NOMO-1 treated with DMSO at 0.1 percent for 48 hours (cell line): ENCODE measurements around the gene ANXA8L1.
"Not testable (repeated sequence)": the region's sequence is repeated elsewhere in the genome, so short reads cannot be mapped to it uniquely, and the experiment has no call there.

Experiments
- DNase-seq: peaks from one replicate; lab custom pipeline; 2025; ENCODE audit not compliant: unreplicated experiment; lab: John Stamatoyannopoulos, UW

The ANXA8L1 gene

GRCh38 chr10:46375406-46375805, at the start of gene ANXA8L1:
Gene ANXA8L1, plus strand, starts transcription at chr10:46375776. Its CDS starts 76 bp downstream, at chr10:46375852.
- not testable (repeated sequence) for DNase-seq

GRCh38 chr10:46326066-46326465, 49.5 kb upstream of the ANXA8L1 start:
- no peak for DNase-seq

DNA sequence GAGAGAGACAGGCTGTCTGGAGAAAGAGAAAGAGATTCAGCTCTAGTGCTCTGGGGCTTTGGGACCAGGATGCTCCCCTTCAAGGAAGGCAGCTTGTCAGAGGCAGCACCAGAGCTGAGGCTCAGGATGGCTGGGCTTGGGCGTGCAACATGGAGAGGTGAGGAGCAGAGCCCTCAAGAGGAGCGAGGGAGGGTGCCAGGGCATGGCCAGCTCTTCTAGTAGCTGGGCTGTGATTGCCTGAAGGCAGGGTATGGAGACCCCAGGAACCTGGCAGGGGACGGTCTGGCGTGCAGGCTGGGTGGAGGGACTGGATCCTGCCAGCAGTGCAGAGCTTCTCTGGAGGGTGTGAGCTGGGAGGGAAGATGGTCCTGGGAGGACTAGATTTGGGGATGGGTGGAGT, 48.6 kb upstream of the ANXA8L1 start:
- DNase-seq, result no peak

DNA sequence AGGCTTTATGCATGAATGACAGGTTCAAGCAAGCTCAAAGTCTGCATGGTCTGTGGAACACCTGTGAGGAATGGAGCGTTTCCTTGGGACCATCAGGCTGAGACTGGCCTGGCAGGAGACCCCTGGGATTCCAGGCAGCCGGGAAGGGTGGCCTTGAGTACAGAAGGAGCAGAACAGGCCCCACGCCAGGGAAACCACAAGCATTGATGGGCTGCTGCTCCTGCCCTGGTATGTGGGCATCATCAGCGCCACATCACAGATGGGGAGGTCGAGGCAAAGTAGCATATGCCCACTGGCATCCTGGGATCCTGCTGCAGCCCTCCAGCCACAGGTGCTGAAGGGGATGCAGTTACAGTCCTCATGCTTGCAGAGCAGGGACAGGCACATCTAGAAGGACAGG, 47.9 kb upstream of the ANXA8L1 start:
- no peak for DNase-seq

GRCh38 chr10:46328853-46329689, 46.5 kb upstream of the ANXA8L1 start:
- DNase-seq, result no peak

GRCh38 chr10:46329690-46330016, 45.9 kb upstream of the ANXA8L1 start:
- DNase-seq, result no peak

DNA sequence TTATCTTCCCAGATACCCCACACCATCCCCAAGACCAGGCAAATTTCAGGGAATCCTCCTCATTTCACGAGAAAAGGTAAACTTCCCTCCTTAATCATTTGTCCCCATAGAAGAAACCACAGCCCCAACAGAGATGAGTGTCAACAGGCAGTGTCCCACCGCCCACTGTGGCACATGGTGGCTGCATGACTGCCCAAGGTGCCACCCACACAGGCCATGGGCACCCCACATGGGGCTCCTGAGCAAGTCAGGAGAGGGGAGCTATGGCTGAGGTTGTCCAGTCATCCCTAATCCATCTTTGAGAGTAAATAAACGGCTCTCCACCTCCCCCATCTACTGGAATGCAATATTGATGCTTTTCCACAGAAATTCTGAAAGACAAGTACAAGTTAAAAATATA, 44.7 kb upstream of the ANXA8L1 start:
- no peak for DNase-seq

DNA sequence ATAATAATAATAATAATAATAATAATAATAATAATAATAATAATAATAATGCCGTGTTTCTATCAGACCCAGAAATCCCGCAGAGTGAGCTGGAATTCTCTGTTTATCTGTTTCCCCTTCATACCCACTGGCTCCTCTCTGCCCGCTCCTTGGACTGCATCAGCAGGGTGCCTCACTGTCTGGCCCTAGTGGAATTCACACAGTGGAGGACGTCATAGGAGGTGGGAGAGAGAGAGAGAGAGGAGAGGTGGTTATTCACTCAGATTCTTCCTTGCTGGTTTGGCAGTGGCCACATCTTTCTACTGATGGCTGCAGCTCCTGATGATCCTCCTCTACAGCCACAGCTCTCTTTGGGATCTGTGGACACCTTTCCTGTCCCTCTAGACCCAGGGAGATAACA, 10.1 kb upstream of the ANXA8L1 start:
- DNase-seq, result not testable (repeated sequence)

DNA sequence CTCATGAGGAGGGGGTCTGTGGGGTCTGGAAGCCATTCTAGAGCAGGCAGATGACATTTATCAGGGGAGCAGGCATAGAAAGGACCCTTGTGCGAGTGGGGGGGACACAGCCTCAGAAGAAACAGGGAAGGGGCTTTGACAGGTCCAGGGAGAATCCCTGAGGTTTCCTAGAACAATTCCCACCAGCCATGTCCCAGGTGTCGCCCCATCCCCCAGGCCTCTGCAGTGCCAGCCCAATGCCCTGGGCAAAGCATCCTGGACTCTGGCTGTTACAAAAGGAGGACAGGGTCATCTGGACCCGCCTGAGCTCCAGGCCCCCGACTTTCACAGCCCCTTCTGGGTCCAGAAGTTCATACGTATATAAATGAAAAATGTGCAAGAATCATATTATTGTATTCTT, 8.4 kb upstream of the ANXA8L1 start:
- DNase-seq, result not testable (repeated sequence)

DNA sequence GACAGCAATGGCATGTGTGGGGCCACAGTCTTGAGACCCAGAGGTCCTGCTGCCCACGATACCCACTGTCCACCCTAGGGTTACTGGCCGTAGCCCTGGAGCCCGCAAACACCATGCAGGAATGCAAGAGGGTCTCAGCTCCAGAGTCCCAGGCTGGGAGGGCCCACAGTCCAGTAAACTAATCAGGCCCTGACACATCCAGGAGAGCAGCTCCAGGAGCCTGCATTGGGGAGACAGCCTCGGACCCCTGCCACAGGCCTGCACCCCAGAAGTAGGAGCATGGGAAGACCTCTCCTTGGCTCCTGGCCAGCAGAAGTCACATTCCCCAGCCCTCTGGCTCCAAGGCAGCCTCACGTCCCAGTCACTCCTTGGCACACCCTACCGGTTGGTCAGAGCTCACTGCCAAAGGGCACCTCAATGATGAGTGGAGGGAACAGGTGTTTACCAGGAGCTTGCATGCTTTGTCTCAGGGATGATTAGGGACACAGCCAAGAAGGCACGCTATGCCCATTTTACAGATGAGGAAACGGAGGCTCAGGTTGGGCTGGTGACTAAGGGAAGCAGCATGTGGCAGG, 7.8 kb upstream of the ANXA8L1 start:
- not testable (repeated sequence) for DNase-seq

GRCh38 chr10:46368956-46369355, 6.6 kb upstream of the ANXA8L1 start:
- not testable (repeated sequence) for DNase-seq

- not testable (repeated sequence) for DNase-seq
These were observed 1.2 kb upstream of the ANXA8L1 start for GRCh38 chr10:46374410-46374809.

DNA sequence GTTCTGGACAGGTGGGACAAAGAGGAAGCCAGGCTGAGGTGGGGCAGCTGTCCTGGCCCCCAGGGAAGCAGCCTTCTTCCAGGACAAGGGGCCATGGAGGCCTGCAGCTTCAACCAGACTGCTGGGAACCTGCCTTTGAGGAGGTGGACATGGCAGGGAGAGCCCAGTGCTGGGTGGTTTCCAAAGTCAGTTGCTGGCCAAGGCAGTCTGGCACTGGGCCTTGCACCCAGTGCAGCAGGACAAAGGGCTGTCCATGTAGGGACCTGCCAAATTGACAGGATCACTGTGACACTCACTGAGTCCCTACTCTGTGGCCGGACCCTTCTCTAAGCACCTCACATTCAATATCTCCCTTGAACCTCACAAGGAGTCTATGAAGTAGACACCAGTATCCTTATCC, 1.4 kb downstream of the ANXA8L1 start:
- DNase-seq, result not testable (repeated sequence)

DNA sequence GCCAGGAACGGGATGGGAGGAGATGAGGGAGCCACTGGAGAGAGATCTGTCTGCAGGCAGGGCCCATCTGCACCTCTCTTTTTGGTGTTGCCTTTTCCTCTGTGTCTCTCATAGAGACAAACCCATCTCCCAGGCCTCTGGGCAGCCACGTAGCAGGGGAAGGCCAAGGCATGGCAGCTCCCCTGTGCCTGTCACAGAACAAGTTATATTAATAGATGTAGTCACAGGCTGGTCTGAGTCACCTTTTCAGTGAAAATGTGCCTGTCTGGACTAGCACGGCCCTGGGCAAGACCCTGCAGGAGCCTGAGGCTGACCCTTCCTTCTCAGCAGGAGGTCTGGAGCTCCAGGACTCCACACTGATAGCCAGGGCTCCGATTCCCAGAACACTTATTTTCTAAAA, 2.1 kb downstream of the ANXA8L1 start:
- not testable (repeated sequence) for DNase-seq

GRCh38 chr10:46378108-46378507, 2.5 kb downstream of the ANXA8L1 start:
- not testable (repeated sequence) for DNase-seq

DNA sequence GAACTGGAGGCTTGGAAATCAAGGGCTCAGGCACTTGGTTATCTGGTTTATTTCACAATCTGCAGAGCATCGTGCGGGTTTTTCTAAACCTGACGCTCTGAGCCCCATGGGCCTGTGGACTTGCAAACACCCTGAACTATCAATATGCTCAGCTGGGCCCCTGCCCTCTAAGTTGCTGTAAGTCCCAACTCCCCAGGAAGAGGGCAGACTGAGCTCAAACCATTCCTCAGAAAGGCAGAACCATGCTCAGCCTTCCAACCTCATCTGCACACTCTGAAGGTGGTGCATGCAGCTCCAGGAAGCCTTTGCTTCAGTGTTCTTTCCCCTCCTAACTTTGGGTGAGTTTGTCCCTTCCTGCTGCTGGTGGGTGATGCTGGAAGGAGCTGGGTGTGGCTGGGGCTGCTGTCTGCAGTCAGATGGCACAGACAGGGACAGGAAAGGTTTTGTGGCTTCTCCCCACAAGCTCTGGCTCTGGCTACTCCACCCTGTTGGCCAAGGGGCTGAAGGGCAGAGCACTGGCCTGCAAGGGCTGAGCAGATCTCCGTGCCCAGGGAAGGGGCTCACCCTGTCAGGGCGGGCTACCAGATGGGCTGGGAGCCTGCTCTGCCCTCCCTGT, 3.8 kb downstream of the ANXA8L1 start:
- not testable (repeated sequence) for DNase-seq

DNA sequence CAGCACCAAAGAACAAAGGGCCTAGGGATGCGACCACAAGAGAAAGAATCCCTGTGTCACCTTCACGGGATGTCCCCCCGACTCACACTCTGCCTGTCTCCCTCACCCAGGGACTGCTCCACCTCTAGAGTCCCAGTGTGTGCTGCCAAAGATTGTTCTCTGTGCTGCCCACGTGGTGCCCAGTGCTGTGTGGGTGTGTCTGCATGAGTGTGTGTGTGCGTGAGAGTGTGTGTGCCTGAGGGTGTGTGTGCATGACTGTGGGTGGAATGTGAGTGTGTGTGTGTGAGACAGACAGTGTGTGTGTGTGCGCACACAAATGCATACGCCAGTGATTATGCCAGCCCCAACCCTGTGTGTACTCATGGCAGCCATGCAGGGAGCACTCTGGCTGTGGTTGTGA, 10.3 kb downstream of the ANXA8L1 start:
- not testable (repeated sequence) for DNase-seq

DNA sequence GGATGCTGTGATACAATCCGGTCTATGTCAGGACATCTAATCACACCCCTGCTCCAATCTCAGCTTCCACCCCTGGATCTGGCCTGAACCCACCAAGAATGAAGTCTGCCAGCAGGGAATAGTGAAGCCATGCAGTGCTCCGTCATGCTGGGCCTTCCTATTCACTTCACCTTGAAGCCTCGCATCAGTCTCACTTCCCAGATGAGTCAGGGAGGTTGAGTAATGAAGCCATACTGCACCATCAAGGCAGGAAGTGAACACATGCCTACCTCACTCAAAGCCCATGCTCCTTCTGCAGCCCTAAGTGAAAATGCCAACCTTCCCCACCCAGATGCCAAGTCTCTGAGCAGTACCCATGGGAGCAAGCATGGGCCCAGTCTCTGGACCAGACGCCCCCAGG, 11.1 kb downstream of the ANXA8L1 start:
- DNase-seq, result not testable (repeated sequence)

DNA sequence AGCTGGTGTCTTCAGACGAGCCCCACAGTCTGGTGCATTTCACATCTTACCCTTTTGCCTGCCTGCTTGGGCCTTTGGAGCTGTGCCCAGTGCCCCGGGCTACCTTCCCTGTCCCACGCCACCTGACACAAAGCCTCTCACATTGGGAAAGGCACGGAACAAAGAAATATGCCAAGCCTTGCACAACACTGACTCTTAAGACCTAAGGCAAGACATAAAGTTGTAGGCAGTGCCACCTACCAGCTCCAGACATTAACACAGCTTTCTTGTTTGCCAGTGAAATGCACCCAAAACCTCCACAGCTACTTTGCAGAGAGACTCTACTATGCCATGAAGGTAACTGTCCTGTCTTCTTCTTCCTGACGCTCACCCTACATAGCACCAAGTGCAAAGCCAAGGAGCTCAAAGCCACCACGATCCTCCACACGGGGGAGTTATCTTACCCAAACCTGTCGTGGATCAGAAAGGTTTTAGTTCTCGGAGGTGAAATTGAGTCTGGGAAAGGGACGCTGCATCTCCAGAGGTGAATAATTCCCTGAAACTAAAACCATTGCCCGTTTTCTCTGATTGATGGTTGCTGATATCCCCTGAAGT, 11.8 kb downstream of the ANXA8L1 start:
- DNase-seq, result not testable (repeated sequence)

GRCh38 chr10:46391422-46391821, 15.8 kb downstream of the ANXA8L1 start:
- DNase-seq, result not testable (repeated sequence)

DNA sequence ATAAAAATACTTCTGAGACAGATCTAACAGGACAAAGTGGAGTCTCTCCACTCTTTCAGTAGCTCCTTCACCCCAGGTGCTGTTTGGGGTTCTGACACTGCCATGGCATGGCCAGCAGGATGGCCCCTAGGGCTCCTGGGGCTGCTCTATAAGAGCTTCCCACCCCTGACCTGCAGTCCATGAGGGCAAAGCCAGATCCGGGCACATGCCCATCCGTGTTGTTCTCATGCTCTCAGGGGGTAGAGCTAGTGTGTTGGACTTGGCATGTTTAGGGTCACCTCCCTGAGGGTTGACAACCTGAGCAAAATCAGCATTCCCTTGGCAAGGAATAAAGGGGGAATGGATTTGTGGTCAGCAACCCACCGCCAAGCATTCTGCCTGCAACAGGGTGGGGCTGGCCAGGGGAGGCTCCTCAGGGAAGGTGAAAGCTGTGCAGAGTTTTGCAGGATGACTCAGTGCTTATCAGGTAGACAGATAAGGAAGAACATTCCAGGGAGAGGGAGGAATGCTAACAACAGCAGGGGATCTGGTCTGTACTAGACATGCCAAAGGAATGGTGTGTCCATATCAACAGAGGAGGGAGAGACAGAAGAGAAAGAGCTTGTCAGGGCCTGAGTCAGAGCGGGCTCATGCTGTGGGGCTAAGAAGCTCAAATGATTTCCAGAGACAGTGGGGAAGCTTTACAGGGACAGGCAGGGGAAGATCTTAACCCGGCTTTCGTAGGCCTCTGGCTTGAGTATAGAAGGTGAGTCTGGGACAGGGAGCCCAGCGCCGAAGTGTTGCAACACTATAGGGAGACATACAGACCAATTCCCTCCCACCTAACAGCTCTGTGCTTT, 21.1 kb downstream of the ANXA8L1 start:
- not testable (repeated sequence) for DNase-seq
